SK-N-SH treated with all-trans-retinoic acid at 6 μM for 48 hours (cell line): ENCODE data around the gene ANXA5.

Experiments used
- ARNTL ChIP-seq: fragments of 450-650 bp; formaldehyde crosslinking; IDR thresholded peaks from 2 replicates; pipeline ENCODE4 v1.5.0; 2020; ENCODE audit warnings: low read depth, mild to moderate bottlenecking, moderate library complexity, borderline replicate concordance
- GLIS3 ChIP-seq: fragments of 250-450 bp; sonication (Bioruptor Pico); IDR thresholded peaks from 2 replicates; pipeline ENCODE4 v1.5.0; 2020; ENCODE audit warnings: mild to moderate bottlenecking, moderate library complexity
- OSR1 ChIP-seq: fragments of 250-450 bp; sonication (Bioruptor Pico); IDR thresholded peaks from 2 replicates; pipeline ENCODE4 v1.8.0; 2022; ENCODE audit warnings: moderate library complexity, mild to moderate bottlenecking, inconsistent platforms
- TCF4 ChIP-seq: fragments of 250-450 bp; sonication (Bioruptor Pico); IDR thresholded peaks from 2 replicates; pipeline ENCODE4 v1.8.0; 2021; ENCODE audit warnings: mild to moderate bottlenecking, moderate library complexity, borderline replicate concordance
- ZFP3 ChIP-seq: fragments of 250-450 bp; sonication (Bioruptor Pico); IDR thresholded peaks from 2 replicates; pipeline ENCODE4 v1.5.0; 2020; ENCODE audit warnings: mild to moderate bottlenecking, moderate library complexity
- ZFP30 ChIP-seq: fragments of 450-650 bp; formaldehyde crosslinking; IDR thresholded peaks from 2 replicates; pipeline ENCODE4 v1.5.0; 2022; ENCODE audit warnings: mild to moderate bottlenecking, moderate library complexity
- ZNF70 ChIP-seq: fragments of 450-650 bp; formaldehyde crosslinking; IDR thresholded peaks from 2 replicates; pipeline ENCODE4 v1.5.0; 2020; ENCODE audit warnings: mild to moderate bottlenecking, moderate library complexity
- TF ChIP-seq, protein P1 (sequence below): fragments of 250-450 bp; sonication (Bioruptor Pico); IDR thresholded peaks from 2 replicates; pipeline ENCODE4 v1.5.1; 2021; ENCODE audit warnings: mild to moderate bottlenecking, moderate library complexity
- TF ChIP-seq, protein P2 (sequence below): fragments of 250-450 bp; sonication (Bioruptor Pico); IDR thresholded peaks from 2 replicates; pipeline ENCODE4 v1.8.0; 2020; ENCODE audit warnings: mild to moderate bottlenecking, moderate library complexity, borderline replicate concordance
- TF ChIP-seq, protein P3 (sequence below): fragments of 250-450 bp; sonication (Bioruptor Pico); IDR thresholded peaks from 2 replicates; pipeline ENCODE4 v1.8.0; 2021; ENCODE audit warnings: low read depth, mild to moderate bottlenecking, moderate library complexity, borderline replicate concordance
- TF ChIP-seq, protein P4 (sequence below): fragments of 250-450 bp; sonication (Bioruptor Pico); IDR thresholded peaks from 2 replicates; pipeline ENCODE4 v1.5.1; 2020; ENCODE audit warnings: low read depth, mild to moderate bottlenecking, moderate library complexity

DNA sequence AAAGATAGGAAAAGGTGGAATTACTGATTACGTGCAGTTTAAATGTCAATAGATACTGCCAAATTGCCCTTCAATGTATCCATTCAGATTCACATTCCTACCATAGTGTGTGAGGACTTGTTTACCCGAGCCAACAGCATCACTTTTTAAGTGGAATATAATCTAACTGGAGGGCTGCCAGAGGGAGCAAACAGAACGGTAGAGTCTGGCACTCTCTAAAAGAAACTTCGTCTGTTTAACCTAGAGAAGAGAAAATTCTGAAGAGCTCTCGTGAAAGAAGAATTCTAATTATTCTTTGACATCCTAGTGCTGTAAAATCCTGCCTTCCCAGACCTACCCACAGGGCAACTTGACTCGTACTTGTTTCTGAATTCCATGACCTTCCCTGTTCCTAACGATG, 45.0 kb upstream of the ANXA5 start:
- TF ChIP-seq, protein P1, sequence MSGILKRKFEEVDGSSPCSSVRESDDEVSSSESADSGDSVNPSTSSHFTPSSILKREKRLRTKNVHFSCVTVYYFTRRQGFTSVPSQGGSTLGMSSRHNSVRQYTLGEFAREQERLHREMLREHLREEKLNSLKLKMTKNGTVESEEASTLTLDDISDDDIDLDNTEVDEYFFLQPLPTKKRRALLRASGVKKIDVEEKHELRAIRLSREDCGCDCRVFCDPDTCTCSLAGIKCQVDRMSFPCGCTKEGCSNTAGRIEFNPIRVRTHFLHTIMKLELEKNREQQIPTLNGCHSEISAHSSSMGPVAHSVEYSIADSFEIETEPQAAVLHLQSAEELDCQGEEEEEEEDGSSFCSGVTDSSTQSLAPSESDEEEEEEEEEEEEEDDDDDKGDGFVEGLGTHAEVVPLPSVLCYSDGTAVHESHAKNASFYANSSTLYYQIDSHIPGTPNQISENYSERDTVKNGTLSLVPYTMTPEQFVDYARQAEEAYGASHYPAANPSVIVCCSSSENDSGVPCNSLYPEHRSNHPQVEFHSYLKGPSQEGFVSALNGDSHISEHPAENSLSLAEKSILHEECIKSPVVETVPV (CRISPR knock-in tag), result no peak
- TF ChIP-seq, protein P2, sequence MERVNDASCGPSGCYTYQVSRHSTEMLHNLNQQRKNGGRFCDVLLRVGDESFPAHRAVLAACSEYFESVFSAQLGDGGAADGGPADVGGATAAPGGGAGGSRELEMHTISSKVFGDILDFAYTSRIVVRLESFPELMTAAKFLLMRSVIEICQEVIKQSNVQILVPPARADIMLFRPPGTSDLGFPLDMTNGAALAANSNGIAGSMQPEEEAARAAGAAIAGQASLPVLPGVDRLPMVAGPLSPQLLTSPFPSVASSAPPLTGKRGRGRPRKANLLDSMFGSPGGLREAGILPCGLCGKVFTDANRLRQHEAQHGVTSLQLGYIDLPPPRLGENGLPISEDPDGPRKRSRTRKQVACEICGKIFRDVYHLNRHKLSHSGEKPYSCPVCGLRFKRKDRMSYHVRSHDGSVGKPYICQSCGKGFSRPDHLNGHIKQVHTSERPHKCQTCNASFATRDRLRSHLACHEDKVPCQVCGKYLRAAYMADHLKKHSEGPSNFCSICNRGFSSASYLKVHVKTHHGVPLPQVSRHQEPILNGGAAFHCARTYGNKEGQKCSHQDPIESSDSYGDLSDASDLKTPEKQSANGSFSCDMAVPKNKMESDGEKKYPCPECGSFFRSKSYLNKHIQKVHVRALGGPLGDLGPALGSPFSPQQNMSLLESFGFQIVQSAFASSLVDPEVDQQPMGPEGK (CRISPR knock-in tag), result no peak
- TF ChIP-seq TCF4 (CRISPR knock-in tag) (no peak), OSR1 (CRISPR knock-in tag) (no peak), ZFP30 (no peak), GLIS3 (CRISPR knock-in tag) (no peak), ZFP3 (CRISPR knock-in tag) (no peak), ZNF70 (CRISPR knock-in tag) (no peak), ARNTL (no peak)
- TF ChIP-seq, protein P3, sequence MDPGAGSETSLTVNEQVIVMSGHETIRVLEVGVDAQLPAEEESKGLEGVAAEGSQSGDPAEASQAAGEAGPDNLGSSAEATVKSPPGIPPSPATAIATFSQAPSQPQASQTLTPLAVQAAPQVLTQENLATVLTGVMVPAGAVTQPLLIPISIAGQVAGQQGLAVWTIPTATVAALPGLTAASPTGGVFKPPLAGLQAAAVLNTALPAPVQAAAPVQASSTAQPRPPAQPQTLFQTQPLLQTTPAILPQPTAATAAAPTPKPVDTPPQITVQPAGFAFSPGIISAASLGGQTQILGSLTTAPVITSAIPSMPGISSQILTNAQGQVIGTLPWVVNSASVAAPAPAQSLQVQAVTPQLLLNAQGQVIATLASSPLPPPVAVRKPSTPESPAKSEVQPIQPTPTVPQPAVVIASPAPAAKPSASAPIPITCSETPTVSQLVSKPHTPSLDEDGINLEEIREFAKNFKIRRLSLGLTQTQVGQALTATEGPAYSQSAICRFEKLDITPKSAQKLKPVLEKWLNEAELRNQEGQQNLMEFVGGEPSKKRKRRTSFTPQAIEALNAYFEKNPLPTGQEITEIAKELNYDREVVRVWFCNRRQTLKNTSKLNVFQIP (CRISPR knock-in tag), result no peak
- TF ChIP-seq, protein P4, sequence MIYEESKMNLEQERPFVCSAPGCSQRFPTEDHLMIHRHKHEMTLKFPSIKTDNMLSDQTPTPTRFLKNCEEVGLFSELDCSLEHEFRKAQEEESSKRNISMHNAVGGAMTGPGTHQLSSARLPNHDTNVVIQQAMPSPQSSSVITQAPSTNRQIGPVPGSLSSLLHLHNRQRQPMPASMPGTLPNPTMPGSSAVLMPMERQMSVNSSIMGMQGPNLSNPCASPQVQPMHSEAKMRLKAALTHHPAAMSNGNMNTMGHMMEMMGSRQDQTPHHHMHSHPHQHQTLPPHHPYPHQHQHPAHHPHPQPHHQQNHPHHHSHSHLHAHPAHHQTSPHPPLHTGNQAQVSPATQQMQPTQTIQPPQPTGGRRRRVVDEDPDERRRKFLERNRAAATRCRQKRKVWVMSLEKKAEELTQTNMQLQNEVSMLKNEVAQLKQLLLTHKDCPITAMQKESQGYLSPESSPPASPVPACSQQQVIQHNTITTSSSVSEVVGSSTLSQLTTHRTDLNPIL, result no peak
